GM23248 (cell line): ENCODE data around the gene PTPN2.

Source experiments
- EZH2 ChIP-seq: fragments of 200-600 bp; sonication (generic); IDR thresholded peaks from 2 replicates; pipeline ENCODE4 v1.6.1; 2018; ENCODE audit warnings: antibody characterized with exemption, mild to moderate bottlenecking; ENCODE audit not compliant: insufficient read depth, poor library complexity, severe bottlenecking
- EZH2phosphoT487 ChIP-seq: fragments of 200-600 bp; sonication (generic); IDR thresholded peaks from 2 replicates; pipeline ENCODE4 v1.6.1; 2018; ENCODE audit warnings: antibody characterized with exemption, moderate library complexity, mild to moderate bottlenecking, low read depth; ENCODE audit not compliant: insufficient read depth

DNA sequence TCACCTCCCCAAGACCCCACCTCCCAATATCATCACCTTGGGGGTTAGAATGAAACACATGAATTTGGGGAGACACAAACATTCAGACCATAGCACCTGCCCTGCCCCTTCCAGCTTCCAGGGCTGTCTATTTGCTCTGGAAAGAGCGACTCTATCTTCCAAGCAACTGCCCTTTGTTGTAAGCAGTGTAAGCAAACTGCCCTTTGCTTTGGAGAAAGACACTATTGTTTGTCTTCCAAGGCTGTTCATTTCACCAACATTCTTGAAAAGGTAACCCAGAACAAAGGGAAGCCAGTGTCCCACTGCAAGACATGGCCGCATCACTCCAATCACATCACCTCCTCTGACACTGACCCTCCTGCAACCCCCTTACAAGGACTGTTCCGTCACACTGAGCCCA lies 46.9 kb upstream of the PTPN2 start:
- TF ChIP-seq EZH2phosphoT487 = no peak
- no peak for TF ChIP-seq EZH2
